Right lobe of liver (tissue), 4 donors: Measurements from ENCODE around the gene STK4.

Source experiments
- POLR2A ChIP-seq: fragments of 450-650 bp; IDR thresholded peaks from one replicate; pipeline ENCODE4 v1.6.1; 2017; ENCODE audit warnings: antibody characterized with exemption, mild to moderate bottlenecking
- TF ChIP-seq, protein P1 (sequence below), 4 donors: fragments of 200-600 bp in 3 of 4; fragments of 450-650 bp in 1 of 4; IDR thresholded peaks; one replicate each; pipeline versions ENCODE4 v1.5.1 to v1.8.0; 2016 to 2022; ENCODE audit warnings: antibody characterized with exemption in 4 of 4, mild to moderate bottlenecking in 2 of 4
- donor health status: DM: no; HTN: no; CAD: no.
- donor health status: DM: no; HTN: no; CAD: no.
- donor health status: DM: no; HTN: yes; CAD: no.

DNA sequence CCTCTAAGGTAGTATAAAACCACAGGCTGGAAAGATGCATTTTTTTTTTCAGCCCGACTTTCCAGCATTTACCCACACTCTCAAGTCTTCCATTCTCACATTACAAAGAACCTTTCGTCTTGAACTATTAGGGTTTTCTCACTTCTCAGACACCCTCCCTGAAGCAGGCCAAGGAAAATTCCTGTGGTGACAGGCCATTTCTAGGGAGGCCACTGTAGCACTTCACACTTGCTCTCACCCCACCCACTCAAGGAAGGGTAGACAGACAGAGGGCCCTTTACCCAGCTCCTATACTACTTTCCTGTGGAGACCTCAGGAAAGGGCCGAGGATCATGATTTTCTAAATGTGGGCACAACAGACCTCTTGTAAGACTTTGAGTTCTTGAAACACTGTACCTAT lies 106.9 kb downstream of the STK4 start:
- TF ChIP-seq, protein P1, sequence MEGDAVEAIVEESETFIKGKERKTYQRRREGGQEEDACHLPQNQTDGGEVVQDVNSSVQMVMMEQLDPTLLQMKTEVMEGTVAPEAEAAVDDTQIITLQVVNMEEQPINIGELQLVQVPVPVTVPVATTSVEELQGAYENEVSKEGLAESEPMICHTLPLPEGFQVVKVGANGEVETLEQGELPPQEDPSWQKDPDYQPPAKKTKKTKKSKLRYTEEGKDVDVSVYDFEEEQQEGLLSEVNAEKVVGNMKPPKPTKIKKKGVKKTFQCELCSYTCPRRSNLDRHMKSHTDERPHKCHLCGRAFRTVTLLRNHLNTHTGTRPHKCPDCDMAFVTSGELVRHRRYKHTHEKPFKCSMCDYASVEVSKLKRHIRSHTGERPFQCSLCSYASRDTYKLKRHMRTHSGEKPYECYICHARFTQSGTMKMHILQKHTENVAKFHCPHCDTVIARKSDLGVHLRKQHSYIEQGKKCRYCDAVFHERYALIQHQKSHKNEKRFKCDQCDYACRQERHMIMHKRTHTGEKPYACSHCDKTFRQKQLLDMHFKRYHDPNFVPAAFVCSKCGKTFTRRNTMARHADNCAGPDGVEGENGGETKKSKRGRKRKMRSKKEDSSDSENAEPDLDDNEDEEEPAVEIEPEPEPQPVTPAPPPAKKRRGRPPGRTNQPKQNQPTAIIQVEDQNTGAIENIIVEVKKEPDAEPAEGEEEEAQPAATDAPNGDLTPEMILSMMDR (IDR thresholded peaks at IDR 0.05): no peak
- TF ChIP-seq POLR2A: no peak
